Tibial artery (tissue), 4 donors: ENCODE measurements around the gene MYNN.

ENCODE experiments used
- DNase-seq, 2 donors: peaks; one replicate each; pipeline ENCODE4 v3.0.0-alpha.2; 2019
- H3K27ac ChIP-seq, 2 donors: fragments of 200-600 bp; sonication (generic) in 1 of 2; 1 replicate in 1 of 2; 2 replicates in 1 of 2; pipeline ENCODE4 v1.5.1; 2018 to 2019; ENCODE audit warnings: mild to moderate bottlenecking in 1 of 2
- H3K27me3 ChIP-seq, 2 donors: fragments of 200-600 bp; sonication (generic) in 1 of 2; one replicate each; pipeline versions ENCODE4 v1.5.1 to v1.6.0; 2016 to 2019
- H3K36me3 ChIP-seq, 3 donors: fragments of 200-600 bp; sonication (generic) in 2 of 3; one replicate each; pipeline ENCODE4 v1.5.1; 2016 to 2019; ENCODE audit warnings: mild to moderate bottlenecking in 2 of 3
- H3K4me1 ChIP-seq, 4 donors: fragments of 200-600 bp; sonication (generic) in 2 of 4; 1 replicate in 3 of 4; 2 replicates in 1 of 4; pipeline ENCODE4 v1.5.1; 2016 to 2019
- H3K4me3 ChIP-seq, 2 donors: fragments of 200-600 bp; sonication (generic) in 1 of 2; 1 replicate in 1 of 2; 2 replicates in 1 of 2; pipeline ENCODE4 v1.5.1; 2018 to 2019; ENCODE audit warnings: mild to moderate bottlenecking in 2 of 2
- H3K9me3 ChIP-seq, 3 donors: fragments of 200-600 bp; sonication (generic) in 1 of 3; one replicate each; pipeline ENCODE4 v1.5.1; 2016 to 2019
- CTCF ChIP-seq, 2 experiments: fragments of 200-600 bp in 1 of 2; fragments of 450-650 bp in 1 of 2; IDR thresholded peaks; one replicate each; pipeline ENCODE4 v1.5.1; 2017 to 2019; ENCODE audit warnings: antibody characterized with exemption in 2 of 2, mild to moderate bottlenecking in 1 of 2, moderate library complexity in 1 of 2
- intact Hi-C: fragments of 100-400 bp; cut with DNase I; formaldehyde crosslinking; loops from one replicate; pipeline ENCODE4 v1.15.0; 2023; ENCODE audit warnings: low total_unique reads

Gene MYNN

DNA sequence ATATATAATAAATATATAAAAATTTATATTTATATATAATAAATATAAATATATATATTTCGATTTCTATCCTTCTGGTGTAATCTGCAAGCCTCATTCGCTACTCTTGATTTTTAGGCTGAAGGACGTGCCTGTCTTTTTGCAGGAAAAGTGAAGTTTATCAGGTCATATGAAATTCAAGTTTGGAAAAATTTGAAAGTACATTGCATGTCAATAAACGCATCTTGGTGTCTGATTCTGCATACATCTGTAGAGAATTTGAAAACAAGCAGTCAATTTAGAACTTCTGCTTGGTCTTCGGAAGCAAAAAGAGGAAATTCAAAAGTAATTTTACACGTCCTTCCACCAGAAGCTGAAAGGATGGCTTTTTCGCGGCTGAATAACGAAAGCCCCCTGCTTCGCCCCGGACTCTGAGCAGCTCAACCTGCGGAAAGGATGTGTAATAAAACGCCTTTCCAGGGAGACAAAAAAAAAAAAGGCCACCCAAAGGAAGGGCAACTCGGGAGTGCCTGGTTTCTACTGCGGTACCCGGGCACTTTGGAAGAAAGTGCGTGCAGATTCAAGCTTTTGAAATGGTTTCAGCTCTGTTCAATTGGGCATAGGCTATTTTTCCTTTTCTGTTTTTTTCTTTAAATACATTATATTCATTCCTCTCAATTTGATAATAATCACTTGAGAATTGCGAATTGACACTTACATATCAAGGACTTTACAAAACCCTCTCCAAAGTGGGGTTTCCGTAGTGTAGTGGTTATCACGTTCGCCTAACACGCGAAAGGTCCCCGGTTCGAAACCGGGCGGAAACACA is 1.5 kb upstream of the MYNN start:
- Histone ChIP-seq H3K36me3 (peaks cover 7 to 13% (median 10%) of the 10 kb centered on the region in 3 donors), H3K27me3 (no peaks in the 10 kb centered on the region), H3K4me1 (peaks cover 0 to 24% (median 19%) of the 10 kb centered on the region in 4 donors), H3K27ac (peak overlapping the region; percentile 93 to 96), H3K9me3 (no peaks in the 10 kb centered on the region), H3K4me3 (peak overlapping the region; percentile 61 to 90)
- intact Hi-C loops, result no loop called here
- DNase-seq, result peak; percentile 47 to 69
- TF ChIP-seq CTCF (IDR thresholded peaks at IDR 0.05), result no peak

DNA sequence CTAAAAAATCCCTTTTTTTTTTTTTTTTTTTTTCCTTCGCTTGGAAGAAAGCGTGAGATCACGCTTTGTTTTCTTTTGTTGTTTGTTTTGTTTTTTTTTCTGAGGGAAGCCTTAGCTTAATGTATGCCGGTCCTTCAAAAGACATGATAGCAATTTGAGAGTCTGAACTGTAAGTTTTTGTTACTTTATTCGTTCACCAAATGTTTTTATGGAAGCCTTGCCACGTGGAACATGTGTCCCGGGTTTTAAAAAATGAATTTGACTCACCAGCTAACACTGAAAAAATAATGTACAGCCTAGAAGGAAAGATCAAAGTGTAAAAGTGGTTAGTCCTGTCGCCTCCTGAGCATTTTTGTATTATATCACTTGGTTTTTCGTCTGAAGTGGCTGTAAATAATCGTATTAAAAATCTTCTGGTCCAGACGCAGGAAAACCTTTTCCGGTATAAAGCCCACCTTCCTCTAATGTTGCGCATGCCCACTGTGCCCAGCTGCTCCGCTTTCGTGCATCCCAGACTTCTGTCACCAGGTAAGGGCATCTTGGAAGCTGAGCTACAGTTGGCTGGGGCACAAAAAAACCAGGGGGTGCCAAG is 795 bp upstream of the MYNN start:
- H3K4me1 ChIP-seq, result peaks cover 0 to 24% (median 20%) of the 10 kb centered on the region in 4 donors
- peak overlapping the region; percentile 93 to 96 for H3K27ac ChIP-seq
- DNase-seq, result peak; percentile 65 to 89
- peak overlapping the region; percentile 61 to 90 for H3K4me3 ChIP-seq
- TF ChIP-seq CTCF (IDR thresholded peaks at IDR 0.05), result no peak
- H3K27me3 ChIP-seq, result no peaks in the 10 kb centered on the region
- intact Hi-C loops, result no loop called here
- peaks cover 14 to 19% (median 17%) of the 10 kb centered on the region in 3 donors for H3K36me3 ChIP-seq
- H3K9me3 ChIP-seq, result no peaks in the 10 kb centered on the region

DNA sequence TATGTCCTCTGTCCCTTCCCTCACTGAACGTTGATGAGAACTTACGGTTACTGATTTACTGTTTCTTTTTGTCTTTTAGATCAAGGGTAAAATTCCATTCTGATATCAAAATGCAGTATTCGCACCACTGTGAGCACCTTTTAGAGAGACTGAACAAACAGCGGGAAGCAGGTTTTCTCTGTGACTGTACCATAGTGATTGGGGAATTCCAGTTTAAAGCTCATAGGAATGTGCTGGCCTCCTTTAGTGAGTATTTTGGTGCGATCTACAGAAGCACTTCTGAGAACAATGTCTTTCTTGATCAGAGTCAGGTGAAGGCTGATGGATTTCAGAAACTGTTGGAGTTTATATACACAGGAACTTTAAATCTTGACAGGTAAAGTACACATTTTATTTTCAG is 990 bp downstream of the MYNN start:
- no peaks in the 10 kb centered on the region for H3K9me3 ChIP-seq
- H3K4me3 ChIP-seq, result peak overlapping the region; percentile 61 to 90
- peak overlapping the region; percentile 93 to 96 for H3K27ac ChIP-seq
- H3K4me1 ChIP-seq, result peaks cover 0 to 29% (median 21%) of the 10 kb centered on the region in 4 donors
- no peaks in the 10 kb centered on the region for H3K27me3 ChIP-seq
- intact Hi-C loops, result no loop called here
- peaks cover 30 to 33% (median 31%) of the 10 kb centered on the region in 3 donors for H3K36me3 ChIP-seq
- DNase-seq, result no peak
- TF ChIP-seq CTCF (IDR thresholded peaks at IDR 0.05), result no peak

DNA sequence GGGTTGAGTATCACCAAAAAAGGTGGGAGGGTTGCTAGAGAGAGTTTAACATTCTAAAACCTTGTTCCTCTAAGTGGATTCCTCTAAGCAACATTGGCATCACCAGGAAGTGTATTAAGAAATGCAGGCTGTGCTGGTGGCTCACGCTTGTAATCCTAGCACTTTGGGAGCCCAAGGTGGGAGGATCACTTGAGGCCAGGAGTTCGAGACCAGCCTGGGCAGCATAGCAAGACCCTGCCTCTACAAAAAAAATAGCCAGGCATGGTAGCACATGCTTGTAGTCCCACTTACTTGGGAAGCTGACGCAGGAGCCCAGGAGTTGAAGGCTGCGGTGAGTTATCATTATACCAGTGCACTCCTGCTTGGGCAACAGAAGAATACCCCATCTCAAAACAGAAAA is 4.6 kb downstream of the MYNN start:
- Histone ChIP-seq H3K4me3 (no peak overlapping the region), H3K36me3 (peaks cover 64 to 70% (median 68%) of the 10 kb centered on the region in 3 donors), H3K27me3 (no peaks in the 10 kb centered on the region), H3K4me1 (peaks cover 0 to 36% (median 24%) of the 10 kb centered on the region in 4 donors), H3K9me3 (no peaks in the 10 kb centered on the region), H3K27ac (no peak overlapping the region)
- TF ChIP-seq CTCF (IDR thresholded peaks at IDR 0.05), result no peak
- DNase-seq, result no peak
- intact Hi-C loops, result no loop called here

GRCh38 chr3:169780742-169781141 is 7.5 kb downstream of the MYNN start:
- H3K36me3 ChIP-seq, result peaks cover 79 to 87% (median 82%) of the 10 kb centered on the region in 3 donors
- no peak for DNase-seq
- H3K9me3 ChIP-seq, result no peaks in the 10 kb centered on the region
- TF ChIP-seq CTCF (IDR thresholded peaks at IDR 0.05), result no peak
- H3K4me1 ChIP-seq, result peaks cover 0 to 15% (median 6%) of the 10 kb centered on the region in 4 donors
- H3K4me3 ChIP-seq, result no peak overlapping the region
- no peaks in the 10 kb centered on the region for H3K27me3 ChIP-seq
- intact Hi-C loops, result no loop called here
- H3K27ac ChIP-seq, result no peak overlapping the region
